LNCAP (cell line): Measurements from ENCODE around the gene ADGRL2.

Experiments used
- TF ChIP-seq, protein P1 (sequence below): fragments of 450-650 bp; IDR thresholded peaks from 2 replicates; pipeline ENCODE4 v1.5.1; 2017; ENCODE audit warnings: mild to moderate bottlenecking

The ADGRL2 gene

DNA sequence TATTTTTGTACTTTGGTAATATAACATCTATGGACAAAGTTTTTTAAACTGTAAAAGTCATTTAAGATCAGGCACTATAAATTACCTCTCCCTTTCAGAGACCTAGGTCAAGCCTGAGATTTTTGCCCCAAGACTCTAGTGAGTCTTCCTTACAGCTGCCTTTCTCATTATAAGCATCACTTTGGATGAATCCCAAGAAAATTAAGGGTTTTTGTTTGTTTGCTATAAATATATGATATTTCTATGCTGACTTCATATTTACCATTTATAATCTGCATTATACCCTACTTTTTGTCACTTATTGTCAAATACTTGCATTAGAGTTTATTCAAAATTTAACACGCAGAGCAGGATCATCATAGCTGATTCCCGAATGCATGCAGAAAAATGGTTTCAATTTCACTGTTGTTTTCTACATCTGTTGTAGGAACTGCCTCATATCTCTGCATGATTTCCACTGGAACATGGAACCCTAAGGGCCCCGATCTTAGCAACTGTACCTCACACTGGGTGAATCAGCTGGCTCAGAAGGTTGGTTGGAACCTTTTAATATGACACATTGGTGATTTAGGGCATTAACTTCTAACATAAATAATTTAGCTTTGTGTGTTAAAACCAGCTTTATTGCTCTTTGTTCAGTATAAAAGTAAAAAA, 150.0 kb downstream of the ADGRL2 start:
- TF ChIP-seq, protein P1, sequence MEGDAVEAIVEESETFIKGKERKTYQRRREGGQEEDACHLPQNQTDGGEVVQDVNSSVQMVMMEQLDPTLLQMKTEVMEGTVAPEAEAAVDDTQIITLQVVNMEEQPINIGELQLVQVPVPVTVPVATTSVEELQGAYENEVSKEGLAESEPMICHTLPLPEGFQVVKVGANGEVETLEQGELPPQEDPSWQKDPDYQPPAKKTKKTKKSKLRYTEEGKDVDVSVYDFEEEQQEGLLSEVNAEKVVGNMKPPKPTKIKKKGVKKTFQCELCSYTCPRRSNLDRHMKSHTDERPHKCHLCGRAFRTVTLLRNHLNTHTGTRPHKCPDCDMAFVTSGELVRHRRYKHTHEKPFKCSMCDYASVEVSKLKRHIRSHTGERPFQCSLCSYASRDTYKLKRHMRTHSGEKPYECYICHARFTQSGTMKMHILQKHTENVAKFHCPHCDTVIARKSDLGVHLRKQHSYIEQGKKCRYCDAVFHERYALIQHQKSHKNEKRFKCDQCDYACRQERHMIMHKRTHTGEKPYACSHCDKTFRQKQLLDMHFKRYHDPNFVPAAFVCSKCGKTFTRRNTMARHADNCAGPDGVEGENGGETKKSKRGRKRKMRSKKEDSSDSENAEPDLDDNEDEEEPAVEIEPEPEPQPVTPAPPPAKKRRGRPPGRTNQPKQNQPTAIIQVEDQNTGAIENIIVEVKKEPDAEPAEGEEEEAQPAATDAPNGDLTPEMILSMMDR, result no peak

DNA sequence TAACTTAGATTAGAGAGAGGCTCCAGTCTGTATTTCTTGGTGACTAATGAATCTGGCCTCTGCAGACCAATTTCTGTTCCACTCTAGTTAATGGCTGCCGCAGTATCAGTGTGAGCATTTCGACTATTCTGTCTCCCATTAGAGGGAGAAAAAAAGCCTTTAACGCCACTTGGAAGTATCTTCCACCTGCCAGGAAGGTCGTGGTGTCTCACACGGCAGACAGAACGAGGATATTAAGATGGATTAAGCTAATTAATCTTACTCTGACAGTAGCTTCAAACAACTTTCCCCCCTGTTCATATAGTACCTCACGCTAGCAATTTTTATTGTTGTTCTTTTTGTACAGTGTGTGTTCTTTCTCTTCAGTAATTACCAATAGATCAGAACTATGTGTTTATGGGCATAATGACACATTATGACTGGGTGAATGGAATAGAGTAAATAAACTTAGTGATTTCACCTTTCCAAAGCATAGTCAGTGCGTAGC, 153.8 kb downstream of the ADGRL2 start:
- TF ChIP-seq, protein P1, result no peak

GRCh38 chr1:81967951-81968350, 167.2 kb downstream of the ADGRL2 start:
- TF ChIP-seq, protein P1, result no peak

DNA sequence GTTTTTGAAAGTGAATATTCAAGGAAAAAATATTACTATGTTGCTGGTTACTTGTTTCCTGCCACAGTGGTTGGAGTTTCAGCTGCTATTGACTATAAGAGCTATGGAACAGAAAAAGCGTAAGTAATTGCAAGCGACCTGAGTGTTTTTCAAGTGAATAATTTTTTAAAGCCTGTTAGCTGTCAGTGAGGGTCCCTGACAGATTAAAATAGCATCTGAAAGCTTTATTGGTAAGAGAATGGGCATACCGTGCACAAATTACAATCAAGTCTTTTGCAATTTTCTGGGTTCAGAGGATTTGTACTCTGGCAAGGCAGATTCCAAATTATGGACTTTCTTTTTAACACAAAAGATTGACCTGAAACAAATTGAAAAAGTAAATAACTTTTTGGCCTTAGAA, 169.7 kb downstream of the ADGRL2 start:
- TF ChIP-seq, protein P1, result no peak

GRCh38 chr1:81974222-81974841, 173.6 kb downstream of the ADGRL2 start:
- TF ChIP-seq, protein P1, result no peak

DNA sequence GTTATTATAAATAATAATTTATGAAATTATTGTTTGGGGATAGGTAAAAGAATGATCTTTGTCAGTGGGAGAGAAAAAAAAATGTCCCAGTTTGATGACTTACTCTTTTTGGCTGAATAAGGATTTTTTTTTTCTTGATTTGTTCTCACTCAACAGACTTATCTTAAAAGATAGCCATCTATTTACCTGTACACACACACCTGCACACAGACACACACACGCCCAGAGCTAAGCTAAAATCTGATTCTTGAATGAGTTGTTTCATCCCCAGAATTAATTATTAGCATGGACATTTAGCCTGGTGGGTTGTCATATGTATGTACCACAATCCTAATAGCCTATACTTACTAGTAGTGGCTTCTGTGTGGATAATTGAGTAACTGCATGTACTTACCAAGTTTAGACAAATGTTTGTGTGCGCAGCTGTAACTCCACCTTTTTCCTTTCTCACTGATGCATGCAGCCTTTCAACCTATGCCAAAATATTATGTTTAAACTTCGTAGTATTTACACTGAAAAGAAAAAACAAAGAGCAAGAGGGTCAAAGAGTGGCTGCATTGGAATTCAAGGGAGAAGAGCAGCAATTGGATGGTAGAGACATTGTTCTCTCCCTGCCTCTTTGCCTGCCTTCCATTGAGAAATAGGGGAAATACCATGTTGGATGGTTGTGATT, 174.3 kb downstream of the ADGRL2 start:
- TF ChIP-seq, protein P1, result no peak

DNA sequence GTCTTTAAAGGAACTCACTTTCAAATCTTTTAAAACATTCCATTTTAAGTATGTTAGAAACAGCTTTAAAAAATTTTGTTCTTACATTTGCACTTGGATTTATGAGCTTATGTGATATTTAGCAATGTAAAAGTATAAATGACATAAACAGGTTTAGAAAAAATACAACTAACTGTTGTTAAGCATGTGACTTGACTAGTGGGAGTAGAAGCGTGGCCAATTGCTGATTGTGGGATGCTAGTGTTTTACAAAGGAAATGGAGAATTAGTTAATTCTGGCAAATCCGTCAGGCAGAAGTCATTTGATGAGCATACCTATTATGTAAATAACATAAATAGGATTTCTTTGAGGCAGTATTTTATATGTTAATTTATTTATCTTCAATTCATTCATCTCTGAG, 175.8 kb downstream of the ADGRL2 start:
- TF ChIP-seq, protein P1, result no peak
